Kidney glomerular epithelial cell (primary cell): ENCODE results near the gene CFAP61.
"Not testable (repeated sequence)": the region's sequence is repeated elsewhere in the genome, so short reads cannot be mapped to it uniquely, and the experiment has no call there.

ENCODE experiments used
- DNase-seq: peaks from one replicate; lab custom pipeline; 2025; lab: John Stamatoyannopoulos, UW

The CFAP61 gene

GRCh38 chr20:20210943-20211273, 158.6 kb downstream of the CFAP61 start:
- DNase-seq, result no peak

- peak; percentile 29 for DNase-seq
Observed at GRCh38 chr20:20211274-20211987, 159.1 kb downstream of the CFAP61 start.

GRCh38 chr20:20211988-20212518, 159.7 kb downstream of the CFAP61 start:
- DNase-seq, result no peak

- DNase-seq, result no peak
Observed at GRCh38 chr20:20212675-20213096, 160.4 kb downstream of the CFAP61 start.

GRCh38 chr20:20213526-20214121, 161.3 kb downstream of the CFAP61 start:
- DNase-seq, result no peak

GRCh38 chr20:20214757-20215275, 162.5 kb downstream of the CFAP61 start:
- no peak for DNase-seq

GRCh38 chr20:20215976-20216727, 163.8 kb downstream of the CFAP61 start:
- DNase-seq, result no peak

GRCh38 chr20:20216941-20217340, 164.6 kb downstream of the CFAP61 start:
- no peak for DNase-seq

GRCh38 chr20:20217621-20218020, 165.3 kb downstream of the CFAP61 start:
- no peak for DNase-seq

GRCh38 chr20:20218106-20218505, 165.8 kb downstream of the CFAP61 start:
- not testable (repeated sequence) for DNase-seq

- no peak for DNase-seq
Observed at GRCh38 chr20:20219016-20219415, 166.7 kb downstream of the CFAP61 start.

- no peak for DNase-seq
Observed at GRCh38 chr20:20220134-20220533, 167.8 kb downstream of the CFAP61 start.

GRCh38 chr20:20223981-20224380, 171.6 kb downstream of the CFAP61 start:
- peak; percentile 34 for DNase-seq

GRCh38 chr20:20224806-20225205, 172.5 kb downstream of the CFAP61 start:
- DNase-seq, result no peak

GRCh38 chr20:20225325-20226043, 173.2 kb downstream of the CFAP61 start:
- no peak for DNase-seq

GRCh38 chr20:20226554-20226953, 174.2 kb downstream of the CFAP61 start:
- DNase-seq, result no peak

GRCh38 chr20:20227013-20227571, 174.8 kb downstream of the CFAP61 start:
- DNase-seq, result no peak

GRCh38 chr20:20228351-20228750, 176.0 kb downstream of the CFAP61 start:
- DNase-seq, result no peak

GRCh38 chr20:20229595-20229994, 177.3 kb downstream of the CFAP61 start:
- peak; percentile 26 for DNase-seq

GRCh38 chr20:20230741-20231140, 178.4 kb downstream of the CFAP61 start:
- DNase-seq, result no peak

GRCh38 chr20:20231528-20232298, 179.4 kb downstream of the CFAP61 start:
- DNase-seq, result no peak
